Suprapubic skin (tissue), 4 donors: Measurements from ENCODE around the gene GABRA5. TPM values are rescaled to one million over a fixed set of nuclear protein-coding genes. Genes with fewer than 3 reads are reported as not detected.

Source experiments
- DNase-seq, 2 donors: peaks; one replicate each; pipeline ENCODE4 v3.0.0-alpha.2; 2019; ENCODE audit warnings: low spot score in 2 of 2
- H3K27ac ChIP-seq: fragments of 200-600 bp; sonication (generic); one replicate; pipeline ENCODE4 v1.5.1; 2019
- H3K27me3 ChIP-seq: fragments of 200-600 bp; sonication (generic); one replicate; pipeline ENCODE4 v1.5.1; 2019
- H3K36me3 ChIP-seq: fragments of 200-600 bp; sonication (generic); one replicate; pipeline ENCODE4 v1.5.1; 2019
- H3K4me1 ChIP-seq: fragments of 200-600 bp; sonication (generic); one replicate; pipeline ENCODE4 v1.5.1; 2019
- H3K4me3 ChIP-seq: fragments of 200-600 bp; sonication (generic); one replicate; pipeline ENCODE4 v1.5.1; 2019; ENCODE audit warnings: mild to moderate bottlenecking
- H3K9me3 ChIP-seq: fragments of 200-600 bp; sonication (generic); one replicate; pipeline ENCODE4 v1.5.1; 2019
- CTCF ChIP-seq, 2 donors: fragments of 200-600 bp in 1 of 2; fragments of 450-650 bp in 1 of 2; sonication (generic) in 1 of 2; IDR thresholded peaks; one replicate each; pipeline ENCODE4 v1.5.1; 2016 to 2019; ENCODE audit warnings: antibody characterized with exemption in 2 of 2, mild to moderate bottlenecking in 1 of 2, moderate library complexity in 1 of 2
- EP300 ChIP-seq: sonication (generic); formaldehyde crosslinking; IDR thresholded peaks from one replicate; pipeline ENCODE4 v1.6.1; 2017; ENCODE audit warnings: antibody characterized with exemption
- POLR2A ChIP-seq, 2 donors: fragments of 450-650 bp; IDR thresholded peaks; one replicate each; pipeline ENCODE4 v1.6.1; 2017; ENCODE audit warnings: antibody characterized with exemption in 2 of 2, mild to moderate bottlenecking in 2 of 2, moderate library complexity in 2 of 2
- POLR2AphosphoS5 ChIP-seq, 3 donors: sonication (generic); formaldehyde crosslinking; IDR thresholded peaks; one replicate each; pipeline ENCODE4 v1.6.1; 2017; ENCODE audit warnings: antibody characterized with exemption in 3 of 3
- WGBS: methylation state at CpG from one replicate; pipeline ENCODE4 v1.1.5; 2018; 5-methylcytosine and 5-hydroxymethylcytosine counted together
- total RNA-seq, 4 donors: library from RNA; depleted of rRNA; stranded (reverse); fragments of >200 nt; gene quantifications; one replicate each; pipeline ENCODE4 v1.1.0, GENCODE V29; 2016

Gene GABRA5
- total RNA-seq, 4 donors from 2014 or later: not detected

GRCh38 chr15:26939398-26939797 lies 72.5 kb downstream of the GABRA5 start:
- Histone ChIP-seq H3K9me3 (no peaks in the 10 kb centered on the region), H3K27me3 (no peaks in the 10 kb centered on the region), H3K36me3 (no peaks in the 10 kb centered on the region), H3K27ac (no peak overlapping the region), H3K4me3 (no peak overlapping the region), H3K4me1 (no peaks in the 10 kb centered on the region)
- TF ChIP-seq CTCF (IDR thresholded peaks at IDR 0.05) (no peak), EP300 (no peak), POLR2AphosphoS5 (IDR thresholded peaks at IDR 0.05) (no peak)
- no peak for DNase-seq
- WGBS: 68% methylated on average over 5 of the region's 5 CpGs

GRCh38 chr15:26941489-26941888 lies 74.6 kb downstream of the GABRA5 start:
- Histone ChIP-seq H3K4me3 (no peak overlapping the region), H3K27ac (no peak overlapping the region), H3K36me3 (no peaks in the 10 kb centered on the region), H3K9me3 (no peaks in the 10 kb centered on the region), H3K4me1 (no peaks in the 10 kb centered on the region), H3K27me3 (no peaks in the 10 kb centered on the region)
- 75% methylated on average over 3 of the region's 5 CpGs for WGBS
- DNase-seq: no peak
- TF ChIP-seq EP300: no peak
- no peak for TF ChIP-seq POLR2AphosphoS5 (IDR thresholded peaks at IDR 0.05)
- TF ChIP-seq POLR2A (IDR thresholded peaks at IDR 0.05): no peak

- H3K27ac ChIP-seq: no peak overlapping the region
- no peak overlapping the region for H3K4me3 ChIP-seq
- 58% methylated on average over 8 of the region's 8 CpGs for WGBS
- TF ChIP-seq POLR2A (IDR thresholded peaks at IDR 0.05): no peak
- TF ChIP-seq CTCF (IDR thresholded peaks at IDR 0.05): no peak
- no peak for TF ChIP-seq EP300
- no peak for TF ChIP-seq POLR2AphosphoS5 (IDR thresholded peaks at IDR 0.05)
- H3K36me3 ChIP-seq: no peaks in the 10 kb centered on the region
- H3K4me1 ChIP-seq: no peaks in the 10 kb centered on the region
- H3K27me3 ChIP-seq: no peaks in the 10 kb centered on the region
- no peak for DNase-seq
- no peaks in the 10 kb centered on the region for H3K9me3 ChIP-seq
Measured at GRCh38 chr15:26943866-26944265, 77.0 kb downstream of the GABRA5 start.

GRCh38 chr15:26945046-26945445 lies 78.2 kb downstream of the GABRA5 start:
- H3K4me3 ChIP-seq: no peak overlapping the region
- no peaks in the 10 kb centered on the region for H3K9me3 ChIP-seq
- WGBS: 78% methylated on average over 13 of the region's 13 CpGs
- H3K4me1 ChIP-seq: no peaks in the 10 kb centered on the region
- H3K27ac ChIP-seq: no peak overlapping the region
- no peaks in the 10 kb centered on the region for H3K36me3 ChIP-seq
- no peak for DNase-seq
- no peak for TF ChIP-seq POLR2A (IDR thresholded peaks at IDR 0.05)
- no peak for TF ChIP-seq POLR2AphosphoS5 (IDR thresholded peaks at IDR 0.05)
- no peak for TF ChIP-seq CTCF (IDR thresholded peaks at IDR 0.05)
- no peak for TF ChIP-seq EP300
- H3K27me3 ChIP-seq: no peaks in the 10 kb centered on the region

- H3K4me3 ChIP-seq: no peak overlapping the region
- WGBS: 71% methylated on average over 2 of the region's 2 CpGs
- H3K9me3 ChIP-seq: peaks cover 11% of the 10 kb centered on the region
- H3K4me1 ChIP-seq: no peaks in the 10 kb centered on the region
- DNase-seq: no peak
- TF ChIP-seq EP300 (no peak), POLR2AphosphoS5 (IDR thresholded peaks at IDR 0.05) (no peak)
- H3K27me3 ChIP-seq: no peaks in the 10 kb centered on the region
- no peaks in the 10 kb centered on the region for H3K36me3 ChIP-seq
- H3K27ac ChIP-seq: no peak overlapping the region
Measured at GRCh38 chr15:26950001-26950400, 83.1 kb downstream of the GABRA5 start.

- H3K27ac ChIP-seq: no peak overlapping the region
- no peak overlapping the region for H3K4me3 ChIP-seq
- no peak for TF ChIP-seq POLR2A (IDR thresholded peaks at IDR 0.05)
- TF ChIP-seq POLR2AphosphoS5 (IDR thresholded peaks at IDR 0.05): no peak
- TF ChIP-seq EP300: no peak
- no peak for TF ChIP-seq CTCF (IDR thresholded peaks at IDR 0.05)
- 52% methylated on average over 2 of the region's 2 CpGs for WGBS
- no peaks in the 10 kb centered on the region for H3K4me1 ChIP-seq
- no peak for DNase-seq
- H3K9me3 ChIP-seq: peaks cover 13% of the 10 kb centered on the region
- H3K27me3 ChIP-seq: no peaks in the 10 kb centered on the region
- H3K36me3 ChIP-seq: no peaks in the 10 kb centered on the region
Measured at GRCh38 chr15:26954403-26954802, 87.5 kb downstream of the GABRA5 start.
